BE2C (cell line): ENCODE data around the gene FOXR2.

Source experiments
- DNase-seq: peaks from one replicate; pipeline ENCODE4 v3.0.0-alpha.2; 2020
- H3K27me3 ChIP-seq: fragments of 250-450 bp; sonication (Bioruptor Pico); 2 replicates; pipeline ENCODE4 v1.5.1; 2020; ENCODE audit warnings: mild to moderate bottlenecking
- H3K36me3 ChIP-seq: fragments of 250-450 bp; sonication (Bioruptor Pico); 2 replicates; pipeline ENCODE4 v1.5.1; 2020; ENCODE audit warnings: mild to moderate bottlenecking
- H3K4me1 ChIP-seq: fragments of 250-450 bp; sonication (Bioruptor Pico); 2 replicates; pipeline ENCODE4 v1.5.1; 2020
- H3K4me3 ChIP-seq: 2 replicates; pipeline ENCODE4 v1.5.1; 2011; ENCODE audit warnings: low read depth, low read length
- H3K9me3 ChIP-seq: fragments of 250-450 bp; sonication (Bioruptor Pico); 2 replicates; pipeline ENCODE4 v1.5.1; 2020
- TF ChIP-seq, protein P1 (sequence below): IDR thresholded peaks from 2 replicates; pipeline ENCODE4 v1.5.1; 2012; ENCODE audit warnings: mild to moderate bottlenecking, low read depth, low read length

FOXR2 gene

DNA sequence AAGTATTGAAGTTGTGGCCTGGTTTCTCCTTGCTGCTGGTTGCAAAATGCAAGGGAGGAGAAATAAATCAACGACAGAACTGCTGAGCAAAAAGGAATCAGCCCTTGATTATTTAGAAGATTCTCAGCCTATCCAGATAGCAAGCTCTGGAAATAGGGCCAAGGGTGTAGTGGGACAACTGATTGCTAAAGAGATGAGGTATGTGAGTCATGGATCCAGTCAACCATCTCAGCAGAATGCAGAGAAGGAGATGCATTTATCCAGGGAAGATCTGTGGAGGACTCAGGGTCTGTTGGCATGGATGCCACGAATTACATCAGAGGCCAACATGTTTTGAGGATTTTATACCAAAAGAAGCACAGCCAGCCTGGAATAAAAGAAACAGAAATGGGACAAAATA is 36.7 kb downstream of the FOXR2 start:
- H3K36me3 ChIP-seq, result no peaks in the 10 kb centered on the region
- DNase-seq, result no peak
- no peaks in the 10 kb centered on the region for H3K9me3 ChIP-seq
- TF ChIP-seq, protein P1, sequence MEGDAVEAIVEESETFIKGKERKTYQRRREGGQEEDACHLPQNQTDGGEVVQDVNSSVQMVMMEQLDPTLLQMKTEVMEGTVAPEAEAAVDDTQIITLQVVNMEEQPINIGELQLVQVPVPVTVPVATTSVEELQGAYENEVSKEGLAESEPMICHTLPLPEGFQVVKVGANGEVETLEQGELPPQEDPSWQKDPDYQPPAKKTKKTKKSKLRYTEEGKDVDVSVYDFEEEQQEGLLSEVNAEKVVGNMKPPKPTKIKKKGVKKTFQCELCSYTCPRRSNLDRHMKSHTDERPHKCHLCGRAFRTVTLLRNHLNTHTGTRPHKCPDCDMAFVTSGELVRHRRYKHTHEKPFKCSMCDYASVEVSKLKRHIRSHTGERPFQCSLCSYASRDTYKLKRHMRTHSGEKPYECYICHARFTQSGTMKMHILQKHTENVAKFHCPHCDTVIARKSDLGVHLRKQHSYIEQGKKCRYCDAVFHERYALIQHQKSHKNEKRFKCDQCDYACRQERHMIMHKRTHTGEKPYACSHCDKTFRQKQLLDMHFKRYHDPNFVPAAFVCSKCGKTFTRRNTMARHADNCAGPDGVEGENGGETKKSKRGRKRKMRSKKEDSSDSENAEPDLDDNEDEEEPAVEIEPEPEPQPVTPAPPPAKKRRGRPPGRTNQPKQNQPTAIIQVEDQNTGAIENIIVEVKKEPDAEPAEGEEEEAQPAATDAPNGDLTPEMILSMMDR, result no peak
- no peaks in the 10 kb centered on the region for H3K4me1 ChIP-seq
- H3K27me3 ChIP-seq, result no peaks in the 10 kb centered on the region
- H3K4me3 ChIP-seq, result no peak overlapping the region

DNA sequence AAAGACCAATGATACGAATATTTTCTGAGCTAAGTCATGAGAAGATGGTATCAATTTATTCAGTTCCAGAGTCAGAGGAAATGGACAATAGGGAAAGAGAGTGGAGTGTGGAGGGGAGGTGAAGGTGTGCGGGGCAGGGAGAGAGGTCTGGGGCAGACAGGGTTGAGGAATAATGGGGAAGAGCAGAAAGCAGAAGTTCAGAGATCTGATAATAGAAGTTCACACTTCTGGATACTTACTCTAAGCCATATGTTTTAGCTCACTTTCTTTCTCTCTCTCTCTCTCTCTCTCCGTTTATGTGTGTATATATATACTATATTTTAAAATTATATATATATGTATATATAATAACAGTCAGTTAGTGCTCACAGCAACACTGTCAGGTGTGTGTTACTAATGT is 40.4 kb downstream of the FOXR2 start:
- TF ChIP-seq, protein P1, result no peak

DNA sequence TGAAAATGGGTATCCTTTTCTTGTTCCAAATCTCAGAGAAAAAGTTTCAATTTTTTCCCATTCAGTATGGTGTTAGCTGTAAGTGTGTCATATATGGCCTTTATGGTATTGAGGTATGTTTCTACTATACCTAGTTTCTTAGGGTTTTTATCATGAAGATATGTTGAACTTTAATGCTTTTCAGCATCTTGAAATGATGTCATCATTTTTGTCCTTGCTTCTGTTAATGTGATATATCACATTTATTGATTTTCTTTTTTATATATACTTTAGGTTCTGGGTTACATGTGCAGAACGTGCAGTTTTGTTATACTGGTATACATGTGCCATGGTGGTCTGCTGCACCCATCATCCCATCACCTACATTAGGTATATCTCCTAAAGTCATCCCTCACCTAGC is 44.9 kb downstream of the FOXR2 start:
- Histone ChIP-seq H3K4me3 (no peak overlapping the region), H3K4me1 (no peaks in the 10 kb centered on the region), H3K36me3 (no peaks in the 10 kb centered on the region), H3K9me3 (no peaks in the 10 kb centered on the region), H3K27me3 (no peaks in the 10 kb centered on the region)
- DNase-seq, result no peak
- TF ChIP-seq, protein P1, result no peak

More for the DNA sequence above, 40.4 kb downstream of the FOXR2 start:
- Histone ChIP-seq H3K4me1 (no peaks in the 10 kb centered on the region), H3K4me3 (no peak overlapping the region), H3K36me3 (no peaks in the 10 kb centered on the region), H3K9me3 (no peaks in the 10 kb centered on the region), H3K27me3 (no peaks in the 10 kb centered on the region)
- DNase-seq, result no peak
